CD14-positive monocyte (primary cell): Measurements from ENCODE around the gene GGTLC2. TPM values are rescaled to one million over a fixed set of nuclear protein-coding genes. Genes with fewer than 3 reads are reported as not detected.

Experiments
- DNase-seq, 3 donors: peaks; one replicate each; pipeline ENCODE4 v3.0.0-alpha.2; 2011 to 2022
- H2AFZ ChIP-seq: 2 replicates; pipeline ENCODE4 v1.6.0; 2012; ENCODE audit warnings: mild to moderate bottlenecking, low read depth, low read length, inconsistent platforms; ENCODE audit not compliant: insufficient read depth, poor library complexity, severe bottlenecking
- H3K27ac ChIP-seq, 2 donors: 1 replicate in 1 of 2; 2 replicates in 1 of 2; pipeline ENCODE4 v1.5.1; 2012 to 2013; ENCODE audit warnings: low read length in 2 of 2, control low read depth in 1 of 2, inconsistent platforms in 1 of 2, low read depth in 1 of 2, mild to moderate bottlenecking in 1 of 2
- H3K27me3 ChIP-seq, 2 donors: one replicate each; pipeline versions ENCODE4 v1.6.0 to v1.6.1; 2011 to 2013; ENCODE audit warnings: low read length in 2 of 2; ENCODE audit not compliant: control insufficient read depth in 2 of 2, insufficient read depth in 2 of 2
- H3K36me3 ChIP-seq, 2 donors: replicated peaks in 1 of 2; 1 replicate in 1 of 2; 2 replicates in 1 of 2; pipeline versions ENCODE4 v1.5.1 to v1.6.1; 2012 to 2013; ENCODE audit warnings: low read length in 2 of 2, control low read depth in 1 of 2, inconsistent platforms in 1 of 2, mild to moderate bottlenecking in 1 of 2; ENCODE audit not compliant: insufficient read depth in 2 of 2, control insufficient read depth in 1 of 2
- H3K4me1 ChIP-seq, 2 donors: 1 replicate in 1 of 2; 2 replicates in 1 of 2; pipeline versions ENCODE4 v1.5.1 to v1.6.1; 2012 to 2013; ENCODE audit warnings: low read length in 2 of 2, control low read depth in 1 of 2, inconsistent platforms in 1 of 2, mild to moderate bottlenecking in 1 of 2, moderate library complexity in 1 of 2; ENCODE audit not compliant: insufficient read depth in 2 of 2, control insufficient read depth in 1 of 2
- H3K4me2 ChIP-seq: replicated peaks from 2 replicates; pipeline ENCODE3; 2012; ENCODE audit warnings: low read length, moderate library complexity, mild to moderate bottlenecking; ENCODE audit not compliant: poor library complexity, severe bottlenecking; ENCODE audit errors: extremely low read depth
- H3K4me3 ChIP-seq, 3 experiments: fragments of 200-600 bp in 1 of 3; sonication (generic) in 1 of 3; replicated peaks in 1 of 3; 1 replicate in 2 of 3; 2 replicates in 1 of 3; pipeline ENCODE4 v1.5.1; 2011 to 2013; ENCODE audit warnings: low read length in 3 of 3, mild to moderate bottlenecking in 3 of 3, control low read depth in 2 of 3, low read depth in 2 of 3, inconsistent platforms in 1 of 3, moderate library complexity in 1 of 3
- H3K79me2 ChIP-seq: 2 replicates; pipeline ENCODE4 v1.6.0; 2012; ENCODE audit warnings: mild to moderate bottlenecking, control low read depth, inconsistent platforms, low read length, moderate library complexity; ENCODE audit not compliant: insufficient read depth
- H3K9ac ChIP-seq: 2 replicates; pipeline ENCODE4 v1.6.0; 2017; ENCODE audit warnings: low read length, mild to moderate bottlenecking; ENCODE audit not compliant: insufficient read depth, poor library complexity, severe bottlenecking
- H3K9me3 ChIP-seq, 2 donors: replicated peaks in 1 of 2; 1 replicate in 1 of 2; 2 replicates in 1 of 2; pipeline versions ENCODE4 v1.5.1 to v1.6.1; 2012 to 2013; ENCODE audit warnings: low read length in 2 of 2, control low read depth in 1 of 2; ENCODE audit not compliant: control insufficient read depth in 1 of 2, insufficient read depth in 1 of 2
- H4K20me1 ChIP-seq: 2 replicates; pipeline ENCODE4 v1.6.0; 2012; ENCODE audit warnings: mild to moderate bottlenecking, low read length, control low read depth, moderate library complexity; ENCODE audit not compliant: insufficient read depth
- H3K27ac Mint-ChIP-seq, 7 donors: one replicate each; pipeline ENCODE4 v1.8.0; 2020; ENCODE audit warnings: mild to moderate bottlenecking in 7 of 7, mixed read lengths in 7 of 7, moderate library complexity in 6 of 7, inconsistent platforms in 2 of 7
- H3K27me3 Mint-ChIP-seq, 3 donors: one replicate each; pipeline ENCODE4 v1.8.0; 2021 to 2022; ENCODE audit warnings: low read depth in 3 of 3, mild to moderate bottlenecking in 3 of 3, mixed read lengths in 3 of 3, moderate library complexity in 3 of 3, inconsistent platforms in 1 of 3
- H3K36me3 Mint-ChIP-seq, 2 donors: one replicate each; pipeline ENCODE4 v1.8.0; 2020; ENCODE audit warnings: mixed read lengths in 2 of 2, inconsistent platforms in 1 of 2, mild to moderate bottlenecking in 1 of 2
- H3K4me1 Mint-ChIP-seq: one replicate; pipeline ENCODE4 v1.8.0; 2020; ENCODE audit warnings: mild to moderate bottlenecking, mixed read lengths
- H3K4me3 Mint-ChIP-seq, 2 donors: one replicate each; pipeline ENCODE4 v1.8.0; 2020; ENCODE audit warnings: mild to moderate bottlenecking in 2 of 2, mixed read lengths in 2 of 2, moderate library complexity in 1 of 2
- H3K9me3 Mint-ChIP-seq, 7 donors: one replicate each; pipeline ENCODE4 v1.8.0; 2020 to 2022; ENCODE audit warnings: mixed read lengths in 7 of 7, mild to moderate bottlenecking in 6 of 7, moderate library complexity in 6 of 7, inconsistent platforms in 2 of 7
- CTCF ChIP-seq: fragments of 200-600 bp; IDR thresholded peaks from one replicate; pipeline ENCODE4 v1.8.0; 2022; ENCODE audit warnings: antibody characterized with exemption, mild to moderate bottlenecking
- WGBS: methylation state at CpG from one replicate; pipeline ENCODE4 v1.1.5; 2013; ENCODE audit warnings: missing lambda C conversion rate; ENCODE audit not compliant: insufficient coverage; 5-methylcytosine and 5-hydroxymethylcytosine counted together
- intact Hi-C, 2 donors: fragments of 100-400 bp; cut with micrococcal nuclease; formaldehyde crosslinking; loops; one replicate each; pipeline versions ENCODE4 v1.15.0 to v1.15.1; 2023
- polyA plus RNA-seq, 3 donors: library from polyadenylated mRNA; depleted of rRNA in 1 of 3; unstranded in 2 of 3; stranded (reverse) in 1 of 3; fragments of 300-500 nt in 2 of 3; fragments of >200 nt in 1 of 3; fragmentation: Illumina TruSeq in 2 of 3; gene quantifications; 1 replicate in 2 of 3; 2 replicates in 1 of 3; pipeline ENCODE4 v1.2.3, GENCODE V29; 2012 to 2021

Gene GGTLC2
- polyA plus RNA-seq, 3 donors: not detected

GRCh38 chr22:22667966-22668880 is 23.8 kb downstream of the GGTLC2 start:
- Histone ChIP-seq H3K27me3 (no peaks in the 10 kb centered on the region), H3K79me2 (no peaks in the 10 kb centered on the region), H3K36me3 (no peaks in the 10 kb centered on the region), H3K9me3 (no peaks in the 10 kb centered on the region), H3K27ac (no peak overlapping the region), H3K4me2 (no peak overlapping the region), H3K4me3 (no peak overlapping the region), H2AFZ (no peak overlapping the region), H4K20me1 (no peaks in the 10 kb centered on the region), H3K9ac (no peak overlapping the region), H3K4me1 (no peaks in the 10 kb centered on the region)
- no peak for TF ChIP-seq CTCF
- Mint-ChIP-seq H3K27me3 (peaks cover 0 to 5% (median 2%) of the 10 kb centered on the region in 3 donors), H3K36me3 (no peaks in the 10 kb centered on the region), H3K4me1 (no peaks in the 10 kb centered on the region), H3K27ac (no peak overlapping the region), H3K9me3 (peaks cover 0 to 6% (median 0%) of the 10 kb centered on the region in 7 donors), H3K4me3 (no peak overlapping the region)
- intact Hi-C loops: no loop called here
- DNase-seq: no peak
- 89% methylated on average over 7 of the region's 11 CpGs for WGBS

- WGBS: 92% methylated on average over 2 of the region's 2 CpGs
- H3K27me3 Mint-ChIP-seq: peaks cover 0 to 5% (median 3%) of the 10 kb centered on the region in 3 donors
- H2AFZ ChIP-seq: no peak overlapping the region
- H4K20me1 ChIP-seq: no peaks in the 10 kb centered on the region
- TF ChIP-seq CTCF: no peak
- no peaks in the 10 kb centered on the region for H3K27me3 ChIP-seq
- peaks cover 0 to 6% (median 0%) of the 10 kb centered on the region in 7 donors for H3K9me3 Mint-ChIP-seq
- no peaks in the 10 kb centered on the region for H3K4me1 Mint-ChIP-seq
- H3K36me3 Mint-ChIP-seq: no peaks in the 10 kb centered on the region
- no peak overlapping the region for H3K4me3 Mint-ChIP-seq
- no peak overlapping the region for H3K27ac Mint-ChIP-seq
- no peaks in the 10 kb centered on the region for H3K4me1 ChIP-seq
- H3K4me3 ChIP-seq: no peak overlapping the region
- H3K4me2 ChIP-seq: no peak overlapping the region
- no peaks in the 10 kb centered on the region for H3K79me2 ChIP-seq
- H3K36me3 ChIP-seq: no peaks in the 10 kb centered on the region
- intact Hi-C loops: no loop called here
- H3K9me3 ChIP-seq: no peaks in the 10 kb centered on the region
- no peak for DNase-seq
- no peak overlapping the region for H3K27ac ChIP-seq
- H3K9ac ChIP-seq: no peak overlapping the region
These were observed 24.7 kb downstream of the GGTLC2 start for GRCh38 chr22:22669093-22669492.
